SK-N-SH treated with all-trans-retinoic acid at 6 μM for 48 hours (cell line): Measurements from ENCODE around the gene MTFR1L.

Experiments used
- ATAC-seq: fragments of 200-7000 bp; cut with Tn5 transposase; 3 replicates; pipeline ENCODE4 v1.9.1; 2020; ENCODE audit warnings: mild to moderate bottlenecking, moderate library complexity
- ARNTL ChIP-seq: fragments of 450-650 bp; formaldehyde crosslinking; IDR thresholded peaks from 2 replicates; pipeline ENCODE4 v1.5.0; 2020; ENCODE audit warnings: low read depth, mild to moderate bottlenecking, moderate library complexity, borderline replicate concordance
- BACH2 ChIP-seq: fragments of 250-450 bp; sonication (Bioruptor Pico); IDR thresholded peaks from 2 replicates; pipeline ENCODE4 v1.9.0; 2021; ENCODE audit warnings: mild to moderate bottlenecking, borderline replicate concordance
- CSDC2 ChIP-seq: fragments of 250-450 bp; sonication (Bioruptor Pico); IDR thresholded peaks from 2 replicates; pipeline ENCODE4 v1.5.0; 2020; ENCODE audit warnings: mild to moderate bottlenecking, moderate library complexity
- GLIS3 ChIP-seq: fragments of 250-450 bp; sonication (Bioruptor Pico); IDR thresholded peaks from 2 replicates; pipeline ENCODE4 v1.5.0; 2020; ENCODE audit warnings: mild to moderate bottlenecking, moderate library complexity
- OSR1 ChIP-seq: fragments of 250-450 bp; sonication (Bioruptor Pico); IDR thresholded peaks from 2 replicates; pipeline ENCODE4 v1.8.0; 2022; ENCODE audit warnings: moderate library complexity, mild to moderate bottlenecking, inconsistent platforms
- POU6F1 ChIP-seq: fragments of 250-450 bp; sonication (Bioruptor Pico); IDR thresholded peaks from 2 replicates; pipeline ENCODE4 v1.8.0; 2021; ENCODE audit warnings: low read depth, mild to moderate bottlenecking, moderate library complexity, borderline replicate concordance
- PPARA ChIP-seq: fragments of 250-450 bp; sonication (Bioruptor Pico); IDR thresholded peaks from 2 replicates; pipeline ENCODE4 v1.5.0; 2020; ENCODE audit warnings: mild to moderate bottlenecking, borderline replicate concordance
- RARB ChIP-seq: fragments of 250-450 bp; sonication (Bioruptor Pico); IDR thresholded peaks from 2 replicates; pipeline ENCODE4 v1.8.0; 2021; ENCODE audit warnings: mild to moderate bottlenecking, moderate library complexity
- SNAI2 ChIP-seq: fragments of 250-450 bp; sonication (Bioruptor Pico); IDR thresholded peaks from 2 replicates; pipeline ENCODE4 v1.5.0; 2020; ENCODE audit warnings: mild to moderate bottlenecking, moderate library complexity
- TCF4 ChIP-seq: fragments of 250-450 bp; sonication (Bioruptor Pico); IDR thresholded peaks from 2 replicates; pipeline ENCODE4 v1.8.0; 2021; ENCODE audit warnings: mild to moderate bottlenecking, moderate library complexity, borderline replicate concordance
- TSHZ2 ChIP-seq: fragments of 250-450 bp; sonication (Bioruptor Pico); IDR thresholded peaks from 2 replicates; pipeline ENCODE4 v1.5.0; 2020; ENCODE audit warnings: mild to moderate bottlenecking, moderate library complexity
- ZFP3 ChIP-seq: fragments of 250-450 bp; sonication (Bioruptor Pico); IDR thresholded peaks from 2 replicates; pipeline ENCODE4 v1.5.0; 2020; ENCODE audit warnings: mild to moderate bottlenecking, moderate library complexity
- ZFP30 ChIP-seq: fragments of 450-650 bp; formaldehyde crosslinking; IDR thresholded peaks from 2 replicates; pipeline ENCODE4 v1.5.0; 2022; ENCODE audit warnings: mild to moderate bottlenecking, moderate library complexity
- ZNF565 ChIP-seq: fragments of 450-650 bp; formaldehyde crosslinking; conservative IDR thresholded peaks from 2 replicates; pipeline ENCODE4 v1.5.0; 2020; ENCODE audit warnings: low read depth, mild to moderate bottlenecking, moderate library complexity
- ZNF70 ChIP-seq: fragments of 450-650 bp; formaldehyde crosslinking; IDR thresholded peaks from 2 replicates; pipeline ENCODE4 v1.5.0; 2020; ENCODE audit warnings: mild to moderate bottlenecking, moderate library complexity
- ZNF8 ChIP-seq: fragments of 450-650 bp; formaldehyde crosslinking; IDR thresholded peaks from 2 replicates; pipeline ENCODE4 v1.5.0; 2020; ENCODE audit warnings: mild to moderate bottlenecking, moderate library complexity
- TF ChIP-seq, protein P1 (sequence below): fragments of 250-450 bp; sonication (Bioruptor Pico); IDR thresholded peaks from 2 replicates; pipeline ENCODE4 v1.5.1; 2020; ENCODE audit warnings: low read depth, mild to moderate bottlenecking, moderate library complexity
- TF ChIP-seq, protein P2 (sequence below): fragments of 250-450 bp; sonication (Bioruptor Pico); IDR thresholded peaks from 2 replicates; pipeline ENCODE4 v1.5.1; 2021; ENCODE audit warnings: mild to moderate bottlenecking, moderate library complexity
- TF ChIP-seq, protein P3 (sequence below): fragments of 250-450 bp; sonication (Bioruptor Pico); IDR thresholded peaks from 2 replicates; pipeline ENCODE4 v1.8.0; 2020; ENCODE audit warnings: mild to moderate bottlenecking, moderate library complexity, borderline replicate concordance

The MTFR1L gene

DNA sequence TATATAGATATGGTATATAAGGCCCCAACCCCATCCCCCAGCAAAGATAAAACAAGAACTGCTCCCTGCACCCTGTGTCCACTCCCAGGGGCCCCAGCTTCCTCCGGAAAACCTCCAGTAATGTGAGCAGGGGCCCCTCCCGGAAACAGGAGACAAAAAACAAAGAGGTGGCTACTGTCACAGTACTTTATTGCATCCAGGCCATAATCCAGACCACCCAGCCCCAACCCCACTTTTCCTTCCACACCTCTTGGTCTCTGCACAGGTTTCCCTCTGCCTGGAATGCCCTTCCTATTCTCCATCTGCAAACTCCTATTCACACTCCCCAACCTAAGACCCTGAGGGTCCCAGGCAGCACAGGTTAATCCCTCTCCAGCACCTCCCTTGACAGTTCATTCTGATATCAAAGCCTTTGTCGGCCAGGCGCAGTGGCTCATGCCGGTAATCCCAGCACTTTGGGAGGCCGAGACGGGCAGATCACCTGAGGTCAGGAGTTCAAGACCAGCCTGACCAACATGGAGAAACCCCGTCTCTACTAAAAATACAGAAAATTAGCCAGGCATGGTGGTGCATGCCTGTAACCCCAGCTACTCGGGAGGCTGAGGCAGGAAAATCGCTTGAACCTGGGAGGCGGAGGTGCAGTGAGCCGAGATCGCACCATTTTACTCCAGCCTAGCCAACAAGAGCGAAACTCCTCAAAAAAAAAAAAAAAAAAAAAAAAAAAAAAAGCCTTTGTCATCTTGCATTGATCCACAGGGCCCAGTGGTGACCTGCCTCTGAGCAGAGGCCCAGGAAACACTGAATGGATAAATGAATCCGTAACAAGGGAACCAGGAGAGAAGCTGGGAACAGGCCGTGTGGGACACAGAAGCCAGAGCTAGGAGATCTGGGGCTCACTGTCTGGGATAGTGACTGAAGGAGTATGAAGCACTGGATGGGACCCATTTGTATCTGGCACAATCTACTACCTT lies 41.8 kb downstream of the MTFR1L start:
- no peak for ATAC-seq

GRCh38 chr1:25862785-25863485 lies 43.2 kb downstream of the MTFR1L start:
- ATAC-seq: no peak
- TF ChIP-seq ZNF8 (CRISPR knock-in tag) (no peak), RARB (CRISPR knock-in tag) (no peak), ARNTL (CRISPR knock-in tag) (no peak), CSDC2 (CRISPR knock-in tag) (no peak), GLIS3 (CRISPR knock-in tag) (no peak), OSR1 (CRISPR knock-in tag) (no peak), ZNF70 (no peak), TCF4 (CRISPR knock-in tag) (no peak)
- TF ChIP-seq, protein P1, sequence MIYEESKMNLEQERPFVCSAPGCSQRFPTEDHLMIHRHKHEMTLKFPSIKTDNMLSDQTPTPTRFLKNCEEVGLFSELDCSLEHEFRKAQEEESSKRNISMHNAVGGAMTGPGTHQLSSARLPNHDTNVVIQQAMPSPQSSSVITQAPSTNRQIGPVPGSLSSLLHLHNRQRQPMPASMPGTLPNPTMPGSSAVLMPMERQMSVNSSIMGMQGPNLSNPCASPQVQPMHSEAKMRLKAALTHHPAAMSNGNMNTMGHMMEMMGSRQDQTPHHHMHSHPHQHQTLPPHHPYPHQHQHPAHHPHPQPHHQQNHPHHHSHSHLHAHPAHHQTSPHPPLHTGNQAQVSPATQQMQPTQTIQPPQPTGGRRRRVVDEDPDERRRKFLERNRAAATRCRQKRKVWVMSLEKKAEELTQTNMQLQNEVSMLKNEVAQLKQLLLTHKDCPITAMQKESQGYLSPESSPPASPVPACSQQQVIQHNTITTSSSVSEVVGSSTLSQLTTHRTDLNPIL (CRISPR knock-in tag): no peak

More for the DNA sequence above, 41.8 kb downstream of the MTFR1L start:
- TF ChIP-seq, protein P2, sequence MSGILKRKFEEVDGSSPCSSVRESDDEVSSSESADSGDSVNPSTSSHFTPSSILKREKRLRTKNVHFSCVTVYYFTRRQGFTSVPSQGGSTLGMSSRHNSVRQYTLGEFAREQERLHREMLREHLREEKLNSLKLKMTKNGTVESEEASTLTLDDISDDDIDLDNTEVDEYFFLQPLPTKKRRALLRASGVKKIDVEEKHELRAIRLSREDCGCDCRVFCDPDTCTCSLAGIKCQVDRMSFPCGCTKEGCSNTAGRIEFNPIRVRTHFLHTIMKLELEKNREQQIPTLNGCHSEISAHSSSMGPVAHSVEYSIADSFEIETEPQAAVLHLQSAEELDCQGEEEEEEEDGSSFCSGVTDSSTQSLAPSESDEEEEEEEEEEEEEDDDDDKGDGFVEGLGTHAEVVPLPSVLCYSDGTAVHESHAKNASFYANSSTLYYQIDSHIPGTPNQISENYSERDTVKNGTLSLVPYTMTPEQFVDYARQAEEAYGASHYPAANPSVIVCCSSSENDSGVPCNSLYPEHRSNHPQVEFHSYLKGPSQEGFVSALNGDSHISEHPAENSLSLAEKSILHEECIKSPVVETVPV (CRISPR knock-in tag): no peak
- TF ChIP-seq ZFP30 (CRISPR knock-in tag) (no peak), ZNF565 (CRISPR knock-in tag) (no peak), ARNTL (CRISPR knock-in tag) (no peak), POU6F1 (CRISPR knock-in tag) (no peak), BACH2 (CRISPR knock-in tag) (no peak), SNAI2 (CRISPR knock-in tag) (no peak), PPARA (no peak), TCF4 (CRISPR knock-in tag) (no peak), GLIS3 (CRISPR knock-in tag) (no peak), TSHZ2 (CRISPR knock-in tag) (no peak), ZFP3 (CRISPR knock-in tag) (no peak), OSR1 (CRISPR knock-in tag) (no peak), CSDC2 (CRISPR knock-in tag) (no peak)
- TF ChIP-seq, protein P3, sequence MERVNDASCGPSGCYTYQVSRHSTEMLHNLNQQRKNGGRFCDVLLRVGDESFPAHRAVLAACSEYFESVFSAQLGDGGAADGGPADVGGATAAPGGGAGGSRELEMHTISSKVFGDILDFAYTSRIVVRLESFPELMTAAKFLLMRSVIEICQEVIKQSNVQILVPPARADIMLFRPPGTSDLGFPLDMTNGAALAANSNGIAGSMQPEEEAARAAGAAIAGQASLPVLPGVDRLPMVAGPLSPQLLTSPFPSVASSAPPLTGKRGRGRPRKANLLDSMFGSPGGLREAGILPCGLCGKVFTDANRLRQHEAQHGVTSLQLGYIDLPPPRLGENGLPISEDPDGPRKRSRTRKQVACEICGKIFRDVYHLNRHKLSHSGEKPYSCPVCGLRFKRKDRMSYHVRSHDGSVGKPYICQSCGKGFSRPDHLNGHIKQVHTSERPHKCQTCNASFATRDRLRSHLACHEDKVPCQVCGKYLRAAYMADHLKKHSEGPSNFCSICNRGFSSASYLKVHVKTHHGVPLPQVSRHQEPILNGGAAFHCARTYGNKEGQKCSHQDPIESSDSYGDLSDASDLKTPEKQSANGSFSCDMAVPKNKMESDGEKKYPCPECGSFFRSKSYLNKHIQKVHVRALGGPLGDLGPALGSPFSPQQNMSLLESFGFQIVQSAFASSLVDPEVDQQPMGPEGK (CRISPR knock-in tag): no peak
- TF ChIP-seq, protein P1 (CRISPR knock-in tag): no peak
- TF ChIP-seq, all 23 proteins: peak for 0
